Fibroblast of lung (primary cell): ENCODE measurements around the gene PCLO. TPM values are rescaled to one million over a fixed set of nuclear protein-coding genes. Genes with fewer than 3 reads are reported as not detected.

Experiments
- DNase-seq, 2 donors: peaks; one replicate each; pipeline versions ENCODE4 v3.0.0 to v3.0.0-alpha.2; 2010; ENCODE audit warnings: low read depth in 2 of 2
- H2AFZ ChIP-seq: 2 replicates; pipeline ENCODE4 v1.5.1; 2012; ENCODE audit warnings: low read length, control low read depth, inconsistent platforms
- H3K27ac ChIP-seq: 2 replicates; pipeline ENCODE4 v1.5.1; 2011; ENCODE audit warnings: low read length, control low read depth; ENCODE audit not compliant: insufficient read depth
- H3K27me3 ChIP-seq: 2 replicates; pipeline ENCODE4 v1.5.1; 2011; ENCODE audit warnings: mild to moderate bottlenecking, low read length; ENCODE audit not compliant: control insufficient read depth, insufficient read depth
- H3K36me3 ChIP-seq: 2 replicates; pipeline ENCODE4 v1.5.1; 2011; ENCODE audit warnings: low read length; ENCODE audit not compliant: control insufficient read depth, insufficient read depth
- H3K4me1 ChIP-seq: 2 replicates; pipeline ENCODE4 v1.5.1; 2011; ENCODE audit warnings: low read length; ENCODE audit not compliant: control insufficient read depth, insufficient read depth; ENCODE audit errors: extremely low read depth
- H3K4me2 ChIP-seq: 2 replicates; pipeline ENCODE4 v1.5.1; 2011; ENCODE audit warnings: low read length, control low read depth; ENCODE audit not compliant: insufficient read depth; ENCODE audit errors: extremely low read depth
- H3K4me3 ChIP-seq, 4 experiments: fragments of 200-600 bp in 1 of 4; sonication (generic) in 1 of 4; replicated peaks in 1 of 4; 2 replicates each; pipeline ENCODE4 v1.5.1; 2011 to 2016; ENCODE audit warnings: low read length in 4 of 4, low read depth in 3 of 4, mild to moderate bottlenecking in 3 of 4, control low read depth in 2 of 4, inconsistent platforms in 1 of 4, mixed read lengths in 1 of 4; ENCODE audit not compliant: insufficient read depth in 1 of 4; ENCODE audit errors: control extremely low read depth in 1 of 4
- H3K79me2 ChIP-seq: 2 replicates; pipeline ENCODE4 v1.5.1; 2012; ENCODE audit warnings: mild to moderate bottlenecking, low read length, inconsistent platforms; ENCODE audit not compliant: control insufficient read depth, insufficient read depth
- H3K9ac ChIP-seq: 2 replicates; pipeline ENCODE4 v1.5.1; 2011; ENCODE audit warnings: mild to moderate bottlenecking, low read length, control low read depth; ENCODE audit not compliant: insufficient read depth
- H3K9me3 ChIP-seq: 2 replicates; pipeline ENCODE4 v1.5.1; 2012; ENCODE audit warnings: low read depth, low read length; ENCODE audit not compliant: control insufficient read depth, insufficient read depth
- H4K20me1 ChIP-seq: 2 replicates; pipeline ENCODE4 v1.5.1; 2011; ENCODE audit warnings: low read length; ENCODE audit not compliant: control insufficient read depth, insufficient read depth; ENCODE audit errors: extremely low read depth
- EZH2 ChIP-seq: IDR thresholded peaks from 2 replicates; pipeline ENCODE4 v1.5.1; 2012; ENCODE audit warnings: low read length, control low read depth, mild to moderate bottlenecking; ENCODE audit errors: missing control alignments
- polyA plus RNA-seq, 2 donors: library from polyadenylated mRNA; depleted of rRNA in 1 of 2; stranded (reverse) in 1 of 2; unstranded in 1 of 2; fragments of >200 nt; gene quantifications; 2 replicates each; pipeline ENCODE4 v1.2.1, GENCODE V29; 2011 to 2012; ENCODE audit warnings: missing spikeins in 1 of 2
- total RNA-seq: library from RNA; depleted of rRNA; stranded (reverse); fragments of >200 nt; gene quantifications from 2 replicates; pipeline ENCODE4 v1.2.1, GENCODE V29; 2014
- TF ChIP-seq, protein P1 (sequence below), 2 donors: IDR thresholded peaks in 1 of 2; conservative IDR thresholded peaks in 1 of 2; 1 replicate in 1 of 2; 2 replicates in 1 of 2; pipeline ENCODE4 v1.5.1; 2011 to 2012; ENCODE audit warnings: low read length in 2 of 2, control low read depth in 1 of 2, inconsistent platforms in 1 of 2, low read depth in 1 of 2, mild to moderate bottlenecking in 1 of 2

Gene PCLO
- total and polyA plus RNA-seq, 2 donors (not counting 1 experiment from before 2014, with no cell fraction given): 0.03 to 0.17 TPM

- Histone ChIP-seq H3K27ac (no peak overlapping the region), H3K9me3 (no peaks in the 10 kb centered on the region), H3K4me3 (no peak overlapping the region), H3K9ac (no peak overlapping the region), H3K27me3 (no peaks in the 10 kb centered on the region), H4K20me1 (no peaks in the 10 kb centered on the region), H3K79me2 (no peaks in the 10 kb centered on the region), H2AFZ (no peak overlapping the region), H3K4me1 (no peaks in the 10 kb centered on the region), H3K36me3 (no peaks in the 10 kb centered on the region), H3K4me2 (no peak overlapping the region)
- no peak for DNase-seq
- TF ChIP-seq EZH2: no peak
- TF ChIP-seq, protein P1, sequence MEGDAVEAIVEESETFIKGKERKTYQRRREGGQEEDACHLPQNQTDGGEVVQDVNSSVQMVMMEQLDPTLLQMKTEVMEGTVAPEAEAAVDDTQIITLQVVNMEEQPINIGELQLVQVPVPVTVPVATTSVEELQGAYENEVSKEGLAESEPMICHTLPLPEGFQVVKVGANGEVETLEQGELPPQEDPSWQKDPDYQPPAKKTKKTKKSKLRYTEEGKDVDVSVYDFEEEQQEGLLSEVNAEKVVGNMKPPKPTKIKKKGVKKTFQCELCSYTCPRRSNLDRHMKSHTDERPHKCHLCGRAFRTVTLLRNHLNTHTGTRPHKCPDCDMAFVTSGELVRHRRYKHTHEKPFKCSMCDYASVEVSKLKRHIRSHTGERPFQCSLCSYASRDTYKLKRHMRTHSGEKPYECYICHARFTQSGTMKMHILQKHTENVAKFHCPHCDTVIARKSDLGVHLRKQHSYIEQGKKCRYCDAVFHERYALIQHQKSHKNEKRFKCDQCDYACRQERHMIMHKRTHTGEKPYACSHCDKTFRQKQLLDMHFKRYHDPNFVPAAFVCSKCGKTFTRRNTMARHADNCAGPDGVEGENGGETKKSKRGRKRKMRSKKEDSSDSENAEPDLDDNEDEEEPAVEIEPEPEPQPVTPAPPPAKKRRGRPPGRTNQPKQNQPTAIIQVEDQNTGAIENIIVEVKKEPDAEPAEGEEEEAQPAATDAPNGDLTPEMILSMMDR (conservative IDR thresholded peaks at IDR 0.05 in 1 of 2, IDR thresholded peaks at IDR 0.05 in 1 of 2; ENCODE audit: low read depth in 1 of 2, low read length in 2 of 2): no peak
These were observed 102.5 kb downstream of the PCLO start for GRCh38 chr7:83060218-83060617.

DNA sequence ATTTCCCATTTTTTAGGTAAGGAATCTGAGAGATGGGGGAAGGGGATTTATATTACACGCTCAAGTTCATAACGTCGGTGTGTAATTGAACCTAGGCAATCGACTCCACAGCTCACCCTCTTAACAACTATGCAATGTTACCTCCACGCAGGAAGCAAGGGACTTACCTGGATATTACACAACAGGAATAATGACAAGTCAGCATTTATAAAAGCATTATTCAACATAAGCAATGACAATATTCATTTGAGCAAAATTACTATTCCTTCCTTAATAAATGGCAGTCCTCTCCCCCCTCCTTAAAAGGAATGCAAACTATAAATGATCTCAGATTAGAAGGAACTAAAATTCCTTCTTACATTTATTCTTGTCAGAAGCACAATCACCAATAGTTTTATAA, 104.0 kb downstream of the PCLO start:
- H3K4me1 ChIP-seq: no peaks in the 10 kb centered on the region
- H3K36me3 ChIP-seq: no peaks in the 10 kb centered on the region
- H3K4me3 ChIP-seq: no peak overlapping the region
- H3K27ac ChIP-seq: no peak overlapping the region
- H4K20me1 ChIP-seq: no peaks in the 10 kb centered on the region
- H3K27me3 ChIP-seq: no peaks in the 10 kb centered on the region
- no peak for DNase-seq
- H3K79me2 ChIP-seq: no peaks in the 10 kb centered on the region
- TF ChIP-seq, protein P1 (conservative IDR thresholded peaks at IDR 0.05 in 1 of 2, IDR thresholded peaks at IDR 0.05 in 1 of 2; ENCODE audit: low read depth in 1 of 2, low read length in 2 of 2): no peak
- TF ChIP-seq EZH2: no peak
- H3K4me2 ChIP-seq: no peak overlapping the region
- H3K9me3 ChIP-seq: no peaks in the 10 kb centered on the region
- H3K9ac ChIP-seq: no peak overlapping the region
- no peak overlapping the region for H2AFZ ChIP-seq

- Histone ChIP-seq H3K9ac (no peak overlapping the region), H3K79me2 (no peaks in the 10 kb centered on the region), H3K9me3 (no peaks in the 10 kb centered on the region), H2AFZ (no peak overlapping the region), H3K36me3 (no peaks in the 10 kb centered on the region), H3K4me1 (no peaks in the 10 kb centered on the region), H3K27me3 (no peaks in the 10 kb centered on the region), H3K27ac (no peak overlapping the region), H3K4me2 (no peak overlapping the region), H4K20me1 (no peaks in the 10 kb centered on the region), H3K4me3 (no peak overlapping the region)
- no peak for DNase-seq
- no peak for TF ChIP-seq EZH2
- TF ChIP-seq, protein P1 (conservative IDR thresholded peaks at IDR 0.05 in 1 of 2, IDR thresholded peaks at IDR 0.05 in 1 of 2; ENCODE audit: low read depth in 1 of 2, low read length in 2 of 2): no peak
These were observed 107.5 kb downstream of the PCLO start for GRCh38 chr7:83055197-83055596.
